GM21786 (cell line): Measurements from ENCODE around the gene LUC7L.
"Not testable (repeated sequence)": the region's sequence is repeated elsewhere in the genome, so short reads cannot be mapped to it uniquely, and the experiment has no call there.

Experiments
- ATAC-seq: cut with Tn5 transposase; IDR thresholded peaks from one replicate; pipeline ENCODE4 v1.9.1; 2021; ENCODE audit not compliant: unreplicated experiment

LUC7L gene

DNA sequence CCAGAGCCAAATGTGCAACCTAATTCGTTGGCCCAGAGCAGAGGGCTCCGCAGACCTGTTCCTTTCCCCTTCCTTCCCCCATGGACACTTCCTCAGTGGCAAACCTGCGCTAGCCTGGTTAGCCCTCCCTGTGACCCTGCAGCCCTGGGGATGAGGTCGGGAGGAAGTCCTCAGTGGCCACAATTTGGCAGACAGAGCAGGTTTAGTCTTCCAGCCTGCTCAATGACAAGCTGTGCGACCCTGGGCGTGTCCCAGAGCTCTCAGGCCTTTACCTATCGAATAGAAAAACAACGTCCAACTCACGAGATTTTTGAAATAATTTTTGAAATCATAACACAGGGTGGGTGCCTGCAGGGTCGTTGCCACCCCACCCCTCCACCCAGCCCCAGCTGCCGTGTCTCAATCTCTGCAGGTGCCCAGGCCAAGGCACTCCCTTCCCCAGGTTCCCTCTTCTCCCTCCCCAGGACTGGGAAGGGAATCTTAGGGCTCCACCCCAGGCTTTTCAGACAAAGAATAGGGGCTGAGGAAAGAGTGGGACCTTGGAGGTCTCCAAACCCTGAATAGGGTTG, 62.0 kb downstream of the LUC7L start:
- ATAC-seq: no peak

DNA sequence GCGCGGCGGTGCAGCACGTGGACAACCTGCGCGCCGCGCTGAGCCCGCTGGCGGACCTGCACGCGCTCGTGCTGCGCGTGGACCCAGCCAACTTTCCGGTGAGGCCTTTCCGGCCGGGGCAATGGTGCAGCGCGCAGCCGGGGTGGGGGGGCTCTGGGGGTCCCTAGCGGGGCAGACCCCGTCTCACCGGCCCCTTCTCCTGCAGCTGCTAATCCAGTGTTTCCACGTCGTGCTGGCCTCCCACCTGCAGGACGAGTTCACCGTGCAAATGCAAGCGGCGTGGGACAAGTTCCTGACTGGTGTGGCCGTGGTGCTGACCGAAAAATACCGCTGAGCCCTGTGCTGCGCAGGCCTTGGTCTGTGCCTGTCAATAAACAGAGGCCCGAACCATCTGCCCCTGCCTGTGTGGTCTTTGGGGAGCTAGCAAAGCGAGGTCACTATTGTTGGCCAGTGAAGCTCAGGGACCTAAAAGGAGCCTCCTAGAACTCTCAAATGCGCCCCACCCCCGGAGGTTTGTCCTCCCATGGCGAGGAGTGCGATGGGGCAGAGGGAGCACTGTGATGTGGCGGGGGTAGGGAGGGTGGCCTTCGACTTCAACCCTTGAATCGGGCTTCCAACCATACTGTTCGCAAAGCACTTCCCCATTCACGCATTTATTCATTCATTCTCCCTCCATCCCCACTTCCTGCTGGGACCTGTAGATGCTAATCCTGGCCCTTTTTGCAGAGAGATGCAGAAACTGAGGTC, 62.7 kb downstream of the LUC7L start:
- ATAC-seq: no peak

DNA sequence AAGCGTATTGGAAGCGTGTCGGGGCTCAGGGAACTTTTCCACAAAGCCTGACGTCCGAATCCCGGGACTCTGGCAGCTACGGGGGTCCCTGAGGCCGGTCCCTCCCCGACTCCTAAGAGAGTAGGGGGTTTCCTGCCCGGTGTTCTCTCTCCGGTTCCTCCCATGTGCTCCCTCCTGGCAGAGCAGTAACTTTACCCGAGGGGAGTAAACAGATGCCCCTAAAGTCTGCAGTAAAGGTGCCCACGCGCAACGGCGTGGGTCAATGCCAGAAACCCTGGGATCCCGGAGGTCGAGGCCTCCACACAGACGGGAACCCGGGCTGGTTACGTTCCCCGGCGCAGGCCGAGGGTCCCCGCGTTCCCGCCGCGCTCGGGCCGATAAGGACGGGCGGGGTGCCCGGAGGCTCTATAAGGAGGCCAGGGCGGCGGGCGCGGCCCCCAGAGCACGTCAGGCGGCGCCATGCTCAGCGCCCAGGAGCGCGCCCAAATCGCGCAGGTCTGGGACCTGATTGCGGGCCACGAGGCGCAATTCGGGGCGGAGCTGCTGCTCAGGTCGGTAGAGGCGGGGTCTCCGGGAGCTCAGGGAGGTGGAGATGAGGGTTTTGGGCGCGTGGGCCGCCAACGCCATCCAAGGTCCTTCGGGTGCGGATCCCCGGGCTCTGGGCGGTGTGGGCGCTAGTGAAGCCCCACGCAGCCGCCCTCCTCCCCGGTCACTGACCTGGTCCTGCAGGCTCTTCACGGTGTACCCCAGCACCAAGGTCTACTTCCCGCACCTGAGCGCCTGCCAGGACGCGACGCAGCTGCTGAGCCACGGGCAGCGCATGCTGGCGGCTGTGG, 63.5 kb downstream of the LUC7L start, which contains the start of gene HBM:
Gene HBM (plus strand): TSS at position 440 of the 836 bp plus-strand sequence. CDS start 20 bp downstream, at position 460.
- no peak for ATAC-seq

DNA sequence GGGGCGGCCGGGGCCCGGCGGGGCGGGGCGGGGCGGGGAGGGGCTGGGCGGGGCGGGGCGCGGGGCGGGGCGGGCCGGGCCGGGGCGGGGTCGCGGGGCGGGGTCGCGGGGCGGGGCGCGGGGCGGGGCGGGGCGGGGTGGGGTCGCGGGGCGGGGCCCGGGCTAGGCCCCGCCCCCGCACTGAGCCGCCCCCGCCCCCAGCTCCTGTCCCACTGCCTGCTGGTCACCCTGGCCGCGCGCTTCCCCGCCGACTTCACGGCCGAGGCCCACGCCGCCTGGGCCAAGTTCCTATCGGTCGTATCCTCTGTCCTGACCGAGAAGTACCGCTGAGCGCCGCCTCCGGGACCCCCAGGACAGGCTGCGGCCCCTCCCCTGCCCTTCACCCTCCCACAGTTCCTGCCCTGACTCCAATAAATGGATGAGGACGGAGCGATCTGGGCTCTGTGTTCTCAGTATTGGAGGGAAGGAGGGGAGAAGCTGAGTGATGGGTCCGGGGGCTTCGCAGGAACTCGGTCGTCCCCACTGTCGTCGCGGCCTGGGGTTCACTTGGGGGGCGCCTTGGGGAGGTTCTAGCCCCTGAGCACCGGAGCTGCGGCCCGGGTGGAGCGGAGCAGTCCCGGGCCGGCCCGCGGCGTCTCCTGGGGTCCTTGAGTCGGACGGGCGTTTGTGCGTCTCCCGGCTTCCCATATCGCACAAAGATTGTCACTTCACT, 64.3 kb downstream of the LUC7L start:
- ATAC-seq: no peak

DNA sequence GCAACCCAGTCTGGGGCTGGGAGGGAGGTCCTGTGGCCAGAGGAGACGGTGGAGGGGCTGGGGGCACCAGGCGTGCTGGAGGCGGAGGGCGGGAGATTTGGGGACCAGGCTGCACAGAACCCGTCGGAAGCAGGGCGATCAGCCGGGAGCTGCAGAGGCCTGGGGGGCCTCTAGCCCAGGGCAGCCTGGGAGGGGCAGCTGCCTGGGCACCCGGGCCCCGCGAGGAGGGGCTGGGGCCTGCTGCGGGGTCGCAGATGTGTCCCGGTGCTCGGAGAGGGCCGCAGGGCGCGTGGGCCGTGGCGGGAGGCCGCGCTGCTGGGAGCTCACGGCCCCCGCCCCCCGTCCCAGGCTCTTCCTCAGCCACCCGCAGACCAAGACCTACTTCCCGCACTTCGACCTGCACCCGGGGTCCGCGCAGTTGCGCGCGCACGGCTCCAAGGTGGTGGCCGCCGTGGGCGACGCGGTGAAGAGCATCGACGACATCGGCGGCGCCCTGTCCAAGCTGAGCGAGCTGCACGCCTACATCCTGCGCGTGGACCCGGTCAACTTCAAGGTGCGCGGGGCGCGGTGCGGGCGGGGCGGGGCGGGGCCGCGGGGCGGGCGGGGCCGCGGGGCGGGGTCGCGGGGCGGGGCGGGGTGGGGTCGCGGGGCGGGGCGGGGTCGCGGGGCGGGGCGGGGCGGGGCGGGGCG, 65.0 kb downstream of the LUC7L start:
- ATAC-seq: not testable (repeated sequence)

DNA sequence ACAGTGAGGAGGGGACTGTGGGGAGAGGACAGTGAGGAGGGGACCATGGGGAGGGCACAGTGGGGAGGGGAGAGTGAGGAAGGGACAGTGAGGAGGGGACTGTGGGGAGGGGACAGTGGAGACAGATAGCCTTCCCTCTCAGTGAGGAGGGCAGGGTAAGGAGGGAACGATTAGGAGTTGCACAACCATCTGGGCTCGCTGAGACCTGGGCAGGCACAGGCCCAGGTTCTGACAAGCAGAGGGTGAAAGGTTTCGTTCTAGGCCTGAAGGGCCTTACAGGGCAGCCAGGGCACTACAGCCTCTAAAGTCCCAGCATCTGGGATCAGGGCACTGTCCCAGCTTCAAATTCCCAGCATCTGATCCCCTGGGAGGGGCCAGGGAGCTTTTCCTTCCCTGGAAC, 65.6 kb downstream of the LUC7L start:
- ATAC-seq: not testable (repeated sequence)

DNA sequence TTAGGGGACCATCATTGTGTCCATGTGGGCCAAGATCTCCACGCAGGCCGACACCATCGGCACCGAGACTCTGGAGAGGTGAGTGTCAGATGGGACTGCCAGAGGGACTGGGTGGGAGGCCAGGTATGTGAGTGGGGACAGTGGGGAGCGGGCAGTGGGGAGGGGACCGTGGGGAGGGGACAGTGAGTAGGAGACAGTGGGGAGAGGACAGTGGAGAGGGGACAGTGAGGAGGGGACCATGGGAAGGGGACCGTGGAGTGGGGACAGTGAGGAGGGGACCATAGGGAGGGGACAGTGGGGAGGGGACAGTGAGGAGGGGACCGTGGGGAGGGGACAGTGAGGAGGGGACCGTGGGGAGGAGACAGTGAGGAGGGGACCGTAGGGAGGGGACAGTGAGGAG, 66.1 kb downstream of the LUC7L start:
- not testable (repeated sequence) for ATAC-seq

DNA sequence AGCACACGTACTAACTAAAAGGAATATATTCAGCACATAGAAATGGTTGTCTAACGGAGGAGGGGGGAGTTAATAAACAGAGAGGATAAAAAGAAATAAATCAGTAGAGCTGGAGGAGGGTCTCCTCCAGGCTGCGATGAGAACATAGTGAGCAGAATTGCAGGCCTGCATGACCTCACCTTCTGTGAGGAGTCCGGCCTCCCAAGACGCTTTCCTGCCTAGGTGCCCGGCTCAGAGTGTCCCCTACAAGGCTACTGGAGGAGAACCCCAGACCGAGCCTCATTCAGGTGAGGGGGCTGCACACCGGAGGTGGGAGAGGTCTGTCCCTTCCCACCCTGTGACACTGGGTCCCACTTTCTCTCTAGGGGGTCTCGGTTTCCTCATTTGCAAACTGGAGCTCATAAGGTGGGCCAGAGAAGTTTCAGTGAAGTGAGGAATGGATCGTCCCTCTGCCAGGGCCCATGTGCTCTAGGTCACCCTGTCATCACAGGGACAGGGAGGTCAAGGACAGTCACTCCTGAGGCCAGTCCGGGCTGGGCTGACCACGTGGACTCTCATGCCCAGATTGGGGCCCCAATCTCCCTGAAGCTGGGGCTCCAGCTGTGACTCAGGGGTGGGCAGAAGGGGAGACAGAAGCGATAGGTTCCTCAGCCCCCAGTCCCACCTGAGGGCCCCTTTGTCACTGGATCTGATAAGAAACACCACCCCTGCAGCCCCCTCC, 66.8 kb downstream of the LUC7L start:
- ATAC-seq: no peak

DNA sequence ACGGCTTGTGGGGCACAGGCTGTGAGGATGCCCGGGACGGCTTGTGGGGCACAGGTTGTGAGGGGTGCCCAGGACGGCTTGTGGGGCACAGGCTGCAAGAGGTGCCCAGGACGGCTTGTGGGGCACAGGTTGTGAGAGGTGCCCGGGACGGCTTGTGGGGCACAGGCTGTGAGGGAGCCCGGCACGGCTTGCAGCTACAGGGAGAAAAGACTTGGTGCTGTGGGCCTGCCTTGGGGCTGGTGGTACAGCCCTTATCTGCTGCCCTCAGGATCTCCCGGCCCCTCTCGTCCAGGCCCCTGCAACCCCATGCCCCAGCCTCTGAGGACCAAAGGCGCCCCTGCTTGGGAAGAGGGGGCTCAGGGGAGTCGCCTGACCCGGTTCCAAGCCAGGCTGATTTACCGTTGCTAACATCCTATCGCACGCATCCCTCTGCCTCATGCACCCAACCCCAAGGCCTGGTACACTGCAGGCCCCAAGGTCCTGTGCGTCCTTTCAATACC, 68.5 kb downstream of the LUC7L start:
- no peak for ATAC-seq

DNA sequence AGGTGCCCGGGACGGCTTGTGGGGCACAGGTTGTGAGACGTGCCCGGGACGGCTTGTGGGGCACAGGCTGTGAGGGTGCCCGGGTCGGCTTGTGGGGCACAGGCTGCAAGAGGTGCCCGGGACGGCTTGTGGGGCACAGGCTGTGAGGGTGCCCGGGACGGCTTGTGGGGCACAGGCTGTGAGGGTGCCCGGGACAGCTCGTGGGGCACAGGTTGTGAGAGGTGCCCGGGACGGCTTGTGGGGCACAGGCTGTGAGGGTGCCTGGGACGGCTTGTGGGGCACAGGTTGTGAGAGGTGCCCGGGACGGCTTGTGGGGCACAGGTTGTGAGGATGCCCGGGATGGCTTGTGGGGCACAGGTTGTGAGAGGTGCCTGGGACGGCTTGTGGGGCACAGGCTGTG, 69.0 kb downstream of the LUC7L start:
- ATAC-seq: not testable (repeated sequence)

DNA sequence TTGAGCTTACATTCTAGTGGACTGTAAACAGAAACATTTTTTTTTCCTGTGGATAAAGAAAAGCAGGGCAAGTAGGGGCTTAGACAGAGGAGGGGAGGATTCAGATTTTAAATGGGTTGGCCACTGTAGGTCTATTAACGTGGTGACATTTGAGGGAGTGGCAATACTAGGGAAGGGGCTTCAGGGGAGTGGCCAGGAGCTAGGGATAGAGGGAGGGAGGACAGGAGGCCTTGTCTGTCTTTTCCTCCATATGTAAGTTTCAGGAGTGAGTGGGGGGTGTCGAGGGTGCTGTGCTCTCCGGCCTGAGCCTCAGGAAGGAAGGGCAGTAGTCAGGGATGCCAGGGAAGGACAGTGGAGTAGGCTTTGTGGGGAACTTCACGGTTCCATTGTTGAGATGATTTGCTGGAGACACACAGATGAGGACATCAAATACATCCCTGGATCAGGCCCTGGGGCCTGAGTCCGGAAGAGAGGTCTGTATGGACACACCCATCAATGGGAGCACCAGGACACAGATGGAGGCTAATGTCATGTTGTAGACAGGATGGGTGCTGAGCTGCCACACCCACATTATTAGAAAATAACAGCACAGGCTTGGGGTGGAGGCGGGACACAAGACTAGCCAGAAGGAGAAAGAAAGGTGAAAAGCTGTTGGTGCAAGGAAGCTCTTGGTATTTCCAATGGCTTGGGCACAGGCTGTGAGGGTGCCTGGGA, 70.0 kb downstream of the LUC7L start:
- no peak for ATAC-seq

DNA sequence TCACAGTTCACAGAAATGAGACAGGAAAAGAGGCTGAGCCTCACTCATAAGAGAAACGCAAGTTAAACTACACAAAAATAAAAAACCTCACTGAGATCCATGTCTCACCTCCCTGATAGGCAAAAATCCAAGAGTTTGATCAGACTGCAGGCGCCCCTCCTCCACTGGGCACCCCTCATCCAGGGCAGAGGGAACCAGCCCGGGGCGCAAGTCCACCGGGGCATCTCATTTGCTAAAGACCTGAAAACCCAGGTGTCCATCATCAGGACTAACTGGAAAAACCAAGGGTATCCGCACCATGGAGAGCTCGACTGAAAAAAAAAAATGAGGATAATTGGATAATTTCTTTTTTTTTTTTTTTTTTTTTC, 74.2 kb downstream of the LUC7L start:
- no peak for ATAC-seq

DNA sequence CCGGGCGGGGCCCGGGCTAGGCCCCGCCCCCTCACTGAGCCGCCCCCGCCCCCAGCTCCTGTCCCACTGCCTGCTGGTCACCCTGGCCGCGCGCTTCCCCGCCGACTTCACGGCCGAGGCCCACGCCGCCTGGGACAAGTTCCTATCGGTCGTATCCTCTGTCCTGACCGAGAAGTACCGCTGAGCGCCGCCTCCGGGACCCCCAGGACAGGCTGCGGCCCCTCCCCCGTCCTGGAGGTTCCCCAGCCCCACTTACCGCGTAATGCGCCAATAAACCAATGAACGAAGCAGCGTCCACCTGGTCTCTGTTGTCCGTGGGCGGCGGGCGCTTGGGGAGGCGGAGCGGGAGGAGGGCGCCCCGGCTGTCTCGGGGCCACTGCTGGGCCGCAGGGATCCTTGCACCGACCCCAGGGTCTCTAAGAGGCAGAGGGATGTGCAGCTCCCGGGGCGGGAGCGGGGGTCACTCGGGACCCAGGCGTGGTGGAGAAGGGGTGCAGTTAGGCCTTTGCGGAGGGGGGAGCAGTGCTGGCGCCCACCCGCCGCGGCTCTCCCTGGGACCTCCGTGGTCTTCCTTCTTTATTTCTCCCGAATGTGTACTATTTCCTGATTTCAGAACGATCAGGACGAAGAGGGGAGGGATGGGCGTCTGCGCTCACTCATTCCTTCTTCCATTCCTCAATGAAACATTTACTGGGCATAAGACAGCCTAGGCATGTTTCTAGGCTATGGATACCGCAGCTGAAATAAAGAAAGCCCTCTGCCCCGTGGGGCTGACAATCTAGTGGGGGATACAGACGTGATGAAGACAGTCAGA, 74.8 kb downstream of the LUC7L start:
- ATAC-seq: no peak

DNA sequence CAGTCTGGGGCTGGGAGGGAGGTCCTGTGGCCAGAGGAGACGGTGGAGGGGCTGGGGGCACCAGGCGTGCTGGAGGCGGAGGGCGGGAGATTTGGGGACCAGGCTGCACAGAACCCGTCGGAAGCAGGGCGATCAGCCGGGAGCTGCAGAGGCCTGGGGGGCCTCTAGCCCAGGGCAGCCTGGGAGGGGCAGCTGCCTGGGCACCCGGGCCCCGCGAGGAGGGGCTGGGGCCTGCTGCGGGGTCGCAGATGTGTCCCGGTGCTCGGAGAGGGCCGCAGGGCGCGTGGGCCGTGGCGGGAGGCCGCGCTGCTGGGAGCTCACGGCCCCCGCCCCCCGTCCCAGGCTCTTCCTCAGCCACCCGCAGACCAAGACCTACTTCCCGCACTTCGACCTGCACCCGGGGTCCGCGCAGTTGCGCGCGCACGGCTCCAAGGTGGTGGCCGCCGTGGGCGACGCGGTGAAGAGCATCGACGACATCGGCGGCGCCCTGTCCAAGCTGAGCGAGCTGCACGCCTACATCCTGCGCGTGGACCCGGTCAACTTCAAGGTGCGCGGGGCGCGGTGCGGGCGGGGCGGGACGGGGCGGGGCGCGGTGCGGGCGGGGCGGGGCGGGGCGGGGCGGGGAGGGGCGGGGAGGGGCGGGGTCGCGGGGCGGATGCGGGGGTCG, 75.6 kb downstream of the LUC7L start:
- ATAC-seq: not testable (repeated sequence)

DNA sequence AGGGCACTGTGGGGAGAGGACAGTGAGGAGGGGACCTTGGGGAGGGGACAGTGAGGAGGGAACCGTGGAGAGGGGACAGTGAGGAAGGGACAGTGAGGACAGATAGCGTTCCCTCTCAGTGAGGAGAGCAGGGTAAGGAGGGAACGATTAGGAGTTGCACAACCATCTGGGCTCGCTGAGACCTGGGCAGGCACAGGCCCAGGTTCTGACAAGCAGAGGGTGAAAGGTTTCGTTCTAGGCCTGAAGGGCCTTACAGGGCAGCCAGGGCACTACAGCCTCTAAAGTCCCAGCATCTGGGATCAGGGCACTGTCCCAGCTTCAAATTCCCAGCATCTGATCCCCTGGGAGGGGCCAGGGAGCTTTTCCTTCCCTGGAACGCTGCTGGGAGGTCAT, 76.1 kb downstream of the LUC7L start:
- ATAC-seq: not testable (repeated sequence)

DNA sequence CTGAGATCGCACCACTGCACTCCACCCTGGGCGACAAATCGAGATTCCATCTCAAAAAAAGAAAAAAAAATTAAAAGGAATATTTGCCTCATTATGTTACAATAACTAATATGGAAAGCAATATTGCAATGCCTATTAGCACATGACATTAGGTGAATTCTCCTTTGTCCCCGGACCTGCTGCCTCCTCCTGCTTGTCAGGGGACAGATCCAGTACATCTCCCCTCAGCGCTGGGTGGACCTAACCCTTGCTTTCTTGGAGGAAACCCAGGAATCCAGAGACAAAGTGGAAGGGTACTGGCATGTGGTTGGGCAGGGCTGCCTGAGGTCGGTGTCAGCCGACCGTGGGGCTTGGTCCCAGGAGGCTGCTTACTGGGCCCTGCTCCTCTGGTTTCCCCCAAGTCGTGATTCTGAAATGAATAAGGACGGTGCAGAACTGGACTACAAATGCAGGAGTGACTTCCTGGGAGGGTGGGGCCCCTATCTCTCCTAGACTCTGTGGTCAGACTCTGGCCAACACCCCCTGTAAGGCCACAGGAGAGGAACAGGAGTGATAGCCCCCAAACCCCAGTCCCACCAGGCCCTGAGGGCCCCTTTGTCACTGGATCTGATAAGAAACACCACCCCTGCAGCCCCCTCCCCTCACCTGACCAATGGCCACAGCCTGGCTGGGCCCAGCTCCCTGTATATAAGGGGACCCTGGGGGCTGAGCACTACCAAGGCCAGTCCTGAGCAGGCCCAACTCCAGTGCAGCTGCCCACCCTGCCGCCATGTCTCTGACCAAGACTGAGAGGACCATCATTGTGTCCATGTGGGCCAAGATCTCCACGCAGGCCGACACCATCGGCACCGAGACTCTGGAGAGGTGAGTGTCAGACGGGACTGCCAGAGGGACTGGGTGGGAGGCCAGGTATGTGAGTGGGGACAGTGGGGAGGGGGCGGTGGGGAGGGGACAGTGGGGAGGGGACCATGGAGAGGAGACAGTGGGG, 76.8 kb downstream of the LUC7L start, which contains the start of gene HBZ:
Gene HBZ (plus strand): TSS at position 504 of the 988 bp plus-strand sequence. CDS start 266 bp downstream, at position 770.
- no peak for ATAC-seq
